DMS153 (cell line): ENCODE data around the gene ETV7.
"Not testable (repeated sequence)": the region's sequence is repeated elsewhere in the genome, so short reads cannot be mapped to it uniquely, and the experiment has no call there.

Experiments used
- DNase-seq: peaks from one replicate; lab custom pipeline; 2025; lab: John Stamatoyannopoulos, UW

The ETV7 gene

DNA sequence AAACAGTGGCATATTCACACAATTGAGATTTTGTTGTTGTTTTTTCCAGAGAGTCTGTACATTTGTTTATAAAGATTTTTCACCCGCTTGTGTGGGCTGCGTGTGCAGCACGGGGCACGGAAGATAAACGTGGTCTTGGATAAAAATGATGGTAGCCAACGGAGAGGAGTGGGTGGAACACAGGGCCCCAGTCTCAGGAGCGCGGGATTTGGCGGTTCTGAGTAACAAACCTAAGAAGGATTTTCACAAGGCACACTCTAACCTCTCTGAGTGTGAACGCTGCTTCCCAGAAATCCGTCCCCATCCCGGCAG lies 47.2 kb downstream of the ETV7 start:
- no peak for DNase-seq

DNA sequence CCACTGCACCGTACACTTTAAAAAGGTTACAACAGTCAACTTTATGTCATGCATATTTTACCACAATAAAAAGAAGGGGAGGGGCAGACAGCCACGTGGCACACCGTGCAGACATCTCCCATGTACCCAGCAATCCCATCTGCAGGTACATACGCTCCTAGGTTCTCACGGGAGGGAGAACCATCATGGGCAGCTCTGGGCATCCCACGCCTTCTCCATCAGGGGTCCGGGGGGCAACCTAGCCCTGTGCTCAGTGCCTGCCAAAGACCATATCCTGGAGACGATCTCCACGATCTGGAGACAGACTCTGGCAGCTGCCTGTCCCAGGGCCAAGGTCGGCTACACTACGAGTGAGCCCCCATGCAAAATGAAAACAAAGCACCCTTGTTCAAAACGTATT lies 48.3 kb downstream of the ETV7 start:
- DNase-seq = no peak

DNA sequence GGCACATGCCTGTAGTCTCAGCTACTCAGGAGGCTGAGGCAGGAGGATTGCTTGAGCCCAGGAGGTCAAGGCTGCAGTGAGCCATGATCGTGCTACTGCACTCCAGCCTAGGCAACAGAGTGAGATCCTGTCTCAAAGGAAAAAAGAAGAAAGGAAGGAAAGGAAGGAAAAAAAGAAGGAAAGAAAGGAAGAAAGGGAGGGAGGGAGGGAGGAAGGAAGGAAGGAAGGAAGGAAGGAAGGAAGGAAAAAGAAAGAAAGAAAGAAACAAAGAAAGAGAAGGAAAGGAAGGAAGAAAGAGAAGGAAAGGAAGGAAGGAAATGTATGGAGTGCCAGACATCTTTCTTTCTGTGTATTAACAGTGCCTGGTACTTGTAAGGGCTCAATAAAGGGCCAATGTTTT lies 49.2 kb downstream of the ETV7 start:
- not testable (repeated sequence) for DNase-seq

DNA sequence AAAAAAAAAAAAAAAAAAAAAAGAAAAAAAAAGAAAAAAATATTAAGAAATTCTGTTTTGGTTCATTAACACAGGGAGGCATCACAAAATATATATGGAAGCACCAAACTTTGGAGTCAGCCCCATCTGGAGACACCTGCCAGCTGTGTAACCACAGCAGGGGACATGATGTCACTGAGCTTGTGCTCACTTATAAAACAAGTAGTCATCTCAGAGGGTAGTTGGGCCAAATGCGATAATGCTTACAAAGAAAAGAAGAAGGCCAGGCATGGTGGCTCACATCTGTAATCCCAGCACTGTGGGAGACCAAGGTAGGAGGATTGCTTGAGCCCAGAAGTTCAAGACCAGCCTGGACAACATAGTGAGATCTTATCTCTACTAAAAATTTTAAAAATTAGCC lies 49.7 kb downstream of the ETV7 start:
- DNase-seq = no peak

DNA sequence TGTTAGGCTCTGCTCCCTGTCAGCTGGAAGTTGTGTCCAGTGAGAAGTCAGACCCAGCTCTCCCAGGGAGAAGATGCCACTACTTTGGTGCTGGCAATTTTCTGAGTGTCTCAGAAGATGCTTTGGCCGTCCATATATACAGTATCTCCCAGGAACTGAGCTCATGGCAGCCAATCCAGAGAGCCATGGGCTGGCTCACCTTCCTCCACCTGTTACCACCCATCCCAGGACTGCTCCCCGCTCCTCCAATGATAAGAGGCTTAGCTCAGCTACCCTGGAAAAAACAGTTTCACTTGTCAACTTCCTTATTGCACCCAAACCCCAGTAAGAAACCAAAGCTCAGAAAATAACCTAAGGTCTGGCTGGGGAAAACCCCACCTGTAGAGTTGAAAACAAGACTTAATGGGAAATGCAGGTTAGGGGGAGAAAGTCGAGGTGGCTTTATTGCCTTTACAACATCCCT lies 50.7 kb downstream of the ETV7 start, which contains the start of gene BNIP5:
Gene BNIP5 (minus strand): TSS at position 110 of the 463 bp plus-strand sequence. CDS start 6,198 bp downstream, outside the sequence.
- no peak for DNase-seq

DNA sequence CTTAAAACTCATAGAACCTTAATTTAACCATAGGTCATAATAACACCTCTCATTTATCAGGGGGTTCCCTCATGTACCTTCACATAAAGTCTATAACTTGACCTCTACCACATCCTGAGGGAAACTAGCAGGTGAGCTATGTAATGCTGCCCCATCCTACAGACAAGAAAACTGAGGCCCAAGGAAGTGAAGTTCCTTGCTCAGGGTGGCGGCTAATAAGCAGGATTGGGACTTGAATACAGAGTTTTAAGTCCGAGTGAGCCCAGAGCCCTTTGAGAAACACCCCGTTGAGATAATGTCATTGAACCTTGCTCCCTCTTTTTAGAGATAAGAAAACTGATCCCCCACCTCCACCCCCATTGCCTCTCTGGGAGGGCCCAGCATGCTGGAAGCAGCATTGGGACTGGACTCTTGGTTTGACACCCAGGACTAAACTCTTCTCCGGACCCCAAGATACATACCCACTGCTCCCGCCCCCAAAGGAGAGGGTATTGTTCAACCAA lies 51.2 kb downstream of the ETV7 start:
- DNase-seq = no peak

DNA sequence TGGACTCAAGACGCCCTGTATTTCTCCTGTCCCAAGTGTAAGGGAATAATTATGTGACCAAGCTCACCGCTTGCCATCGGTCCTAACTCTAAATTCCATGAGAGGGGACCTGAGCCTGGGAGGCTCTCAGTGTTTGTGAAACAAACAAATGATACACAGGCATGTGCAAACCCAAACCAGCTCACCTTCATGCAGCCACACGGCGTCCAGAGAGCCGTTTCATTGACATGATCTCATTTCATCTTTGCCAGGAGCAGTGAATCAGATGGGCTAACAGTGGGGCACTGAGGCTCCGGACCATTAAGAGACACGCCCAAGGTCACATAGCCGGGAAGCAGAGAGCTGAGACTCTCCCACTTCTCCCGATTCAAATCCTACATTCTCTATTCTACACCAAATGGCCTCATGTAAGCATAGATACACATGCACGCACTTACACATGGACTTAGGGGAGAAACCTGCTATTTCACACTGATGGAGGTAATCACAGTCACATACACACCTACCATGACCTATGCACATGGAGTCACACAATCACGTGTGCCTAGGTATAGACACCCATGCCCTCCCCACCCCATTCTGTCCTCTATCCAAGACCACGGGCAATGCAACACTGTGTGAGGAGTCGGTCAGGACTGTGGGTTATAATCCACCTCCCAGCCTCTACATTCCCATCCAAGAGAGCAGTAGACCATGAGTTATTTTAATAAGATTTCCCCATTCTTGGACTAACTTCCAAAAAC lies 51.8 kb downstream of the ETV7 start:
- DNase-seq = no peak

DNA sequence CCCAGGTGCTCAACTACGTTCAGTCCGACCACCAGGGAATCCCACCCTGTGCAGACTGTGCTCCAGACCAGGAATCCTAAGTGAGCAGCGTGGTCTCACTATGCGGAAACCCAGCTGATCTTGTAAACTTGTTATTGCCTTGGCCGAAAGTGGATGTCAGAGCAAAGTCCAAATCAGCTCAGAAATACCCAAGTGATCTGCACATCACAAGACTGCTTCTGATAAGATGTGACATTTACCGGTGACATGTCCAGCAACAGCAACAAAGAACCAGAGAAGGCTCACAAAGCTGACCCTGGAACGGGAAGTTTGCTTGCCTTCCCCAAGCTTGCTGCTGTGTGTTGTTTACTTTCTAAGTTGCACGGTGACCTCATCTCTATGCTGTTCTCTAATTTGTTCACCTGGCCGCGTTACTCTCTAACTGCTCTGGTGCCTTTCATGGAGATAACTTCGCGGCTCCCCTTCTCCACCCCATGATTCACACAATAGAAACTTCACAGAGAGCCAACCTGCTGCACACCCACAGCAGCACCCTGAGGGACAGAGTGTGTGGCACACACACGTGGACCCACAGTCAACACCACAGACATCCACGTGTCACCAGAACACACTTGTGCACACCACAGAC lies 52.5 kb downstream of the ETV7 start:
- DNase-seq = no peak

DNA sequence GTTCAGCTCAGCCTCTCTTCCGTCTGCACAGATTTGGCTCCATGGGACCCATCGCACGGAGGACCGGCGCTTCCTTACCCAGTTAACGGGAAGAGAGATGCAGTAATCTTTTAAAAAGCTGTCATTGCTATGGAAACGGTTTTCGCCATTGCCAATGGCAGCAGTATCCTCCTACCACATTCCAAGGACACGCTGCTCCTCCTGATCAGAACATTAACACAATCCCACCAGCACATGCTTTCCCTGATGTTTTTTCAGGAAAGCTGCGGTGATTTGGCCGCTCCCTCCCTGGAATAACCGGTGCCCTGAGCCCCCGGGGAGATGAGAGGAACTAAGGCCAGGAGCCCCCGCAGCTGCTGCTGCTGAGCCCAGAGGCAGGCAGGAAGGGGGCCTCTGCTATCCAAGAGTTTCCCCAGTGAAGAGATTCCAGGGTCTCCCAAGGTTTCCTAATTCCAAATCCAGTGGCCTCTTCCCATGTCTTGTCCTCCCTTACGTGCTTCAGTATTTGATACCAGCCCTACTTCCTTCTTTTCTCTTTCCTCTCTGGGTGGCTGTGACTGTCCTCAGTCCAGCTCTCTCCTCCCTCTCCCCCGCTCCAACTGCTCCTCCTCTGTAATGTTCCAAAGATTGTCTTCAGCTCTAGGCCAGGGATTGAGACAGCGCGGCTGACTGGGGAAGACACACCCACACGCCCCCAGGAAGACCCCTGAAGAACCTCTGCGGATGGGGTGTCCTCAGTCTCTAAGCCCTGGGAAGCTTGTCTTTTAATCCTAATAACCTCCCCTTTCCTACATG lies 53.3 kb downstream of the ETV7 start:
- DNase-seq = no peak

DNA sequence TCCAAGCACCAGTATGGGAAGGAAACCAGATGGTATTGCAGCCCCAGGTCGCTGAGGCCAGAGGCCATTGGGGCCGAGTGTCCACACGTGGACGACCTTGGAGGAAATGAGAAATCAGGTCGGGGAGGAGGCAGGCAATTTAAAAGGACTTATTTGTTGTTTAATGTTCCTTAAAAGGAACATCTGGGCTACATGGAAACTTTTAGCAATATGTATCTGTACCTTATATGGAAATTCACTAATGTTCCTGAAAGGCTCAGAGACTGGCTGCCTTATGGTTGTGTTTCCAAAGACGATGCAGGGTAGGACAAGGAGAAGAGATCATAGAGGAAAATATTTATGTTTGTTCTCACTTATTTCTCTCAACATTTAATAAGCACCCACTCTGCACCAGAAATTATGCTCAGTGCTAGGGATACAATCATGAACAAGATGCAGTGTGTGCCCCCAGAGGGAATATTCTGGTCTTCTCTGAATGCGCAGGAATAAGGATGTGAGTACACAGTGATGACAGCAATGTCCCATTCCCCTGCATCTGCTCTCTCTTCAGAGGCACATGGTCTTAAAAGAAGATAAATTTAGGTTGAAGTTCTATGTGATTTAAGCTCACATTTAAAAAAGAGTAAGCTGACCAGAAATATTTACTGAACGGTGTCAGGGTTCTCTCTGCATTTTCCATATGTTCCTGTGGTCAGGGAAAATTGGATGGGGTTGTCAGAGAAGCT lies 54.1 kb downstream of the ETV7 start:
- no peak for DNase-seq

DNA sequence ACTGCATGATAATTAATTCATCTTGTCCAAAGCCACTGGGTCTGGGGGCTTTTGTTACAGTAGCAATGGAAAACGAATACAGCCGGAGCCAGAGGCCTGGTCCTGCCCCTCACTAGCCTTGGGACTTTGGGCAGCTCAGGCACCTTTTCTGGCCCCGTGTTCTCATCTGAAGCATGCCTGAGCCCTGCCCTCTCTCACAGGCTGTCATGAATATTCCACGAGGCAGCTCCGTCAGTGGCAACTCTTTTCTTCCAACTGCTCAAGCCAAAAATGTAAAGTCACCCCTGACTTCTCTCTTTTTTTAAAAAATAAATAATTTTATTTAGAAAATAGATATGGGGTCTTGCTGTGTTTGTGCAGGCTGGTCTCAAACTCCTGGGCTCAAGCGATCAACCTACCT lies 56.1 kb downstream of the ETV7 start:
- DNase-seq = no peak

DNA sequence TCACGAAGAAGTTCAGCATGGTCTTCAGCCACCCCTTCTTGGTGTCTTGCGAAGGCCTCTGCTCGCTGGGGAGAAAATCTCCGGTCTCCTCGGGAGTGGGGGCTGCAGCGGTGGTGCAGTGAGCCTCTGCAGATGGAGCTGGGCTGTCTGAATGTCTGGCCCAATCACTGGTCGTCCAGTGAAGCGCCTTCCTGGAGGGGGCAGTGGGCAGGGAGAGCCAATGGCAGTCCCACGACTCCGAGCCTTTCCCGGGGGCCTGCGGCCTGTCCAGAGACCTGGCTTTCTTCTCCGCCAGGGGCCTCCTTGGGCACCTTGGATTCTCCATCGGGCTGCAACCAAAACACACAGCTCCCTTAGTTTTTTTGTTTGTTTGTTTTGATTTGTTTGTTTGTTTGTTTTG lies 57.1 kb downstream of the ETV7 start:
- no peak for DNase-seq

DNA sequence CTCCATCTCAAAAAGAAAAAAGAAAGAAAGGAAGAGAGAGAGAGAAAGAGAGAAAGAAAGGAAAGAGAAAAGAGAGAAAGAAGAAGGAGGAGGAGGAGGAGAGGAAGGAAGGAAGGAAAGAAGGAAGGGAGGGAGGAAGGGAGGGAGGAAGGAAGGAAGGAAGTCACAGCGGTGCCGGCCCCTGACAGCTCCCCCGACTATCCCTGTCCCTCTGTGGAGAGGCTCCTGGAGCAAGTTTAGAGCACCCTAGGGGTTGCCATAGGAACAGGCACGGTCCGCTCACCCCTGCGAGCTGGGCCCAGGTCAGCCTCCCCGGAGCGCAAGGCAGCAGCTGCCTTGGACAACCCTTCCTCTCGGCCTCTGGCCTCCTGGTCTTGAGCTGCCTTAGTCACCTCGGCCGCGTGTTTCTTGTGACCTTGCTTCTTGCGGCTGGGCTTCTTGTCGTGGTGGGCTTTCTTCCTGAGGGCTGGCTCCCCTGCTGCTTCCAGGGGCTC lies 57.6 kb downstream of the ETV7 start:
- no peak for DNase-seq

DNA sequence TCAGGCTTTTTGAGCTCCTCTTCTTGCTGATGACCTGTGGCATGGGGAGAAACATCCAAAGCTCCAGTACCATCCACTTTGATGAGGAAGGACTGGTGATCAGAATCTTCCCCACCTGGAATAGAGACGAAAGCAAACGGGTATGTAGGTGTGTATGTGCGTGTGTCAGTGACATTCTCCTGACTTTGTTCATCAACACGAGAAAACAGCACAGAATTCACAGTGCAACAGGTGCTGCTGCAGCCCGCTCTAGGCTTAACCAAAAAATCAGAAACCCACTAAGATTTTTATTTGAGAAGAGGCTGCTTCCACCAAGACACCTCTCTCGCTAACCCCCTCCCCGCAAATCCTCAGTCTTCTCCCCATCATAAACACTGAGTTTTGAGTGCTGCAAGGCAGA lies 58.9 kb downstream of the ETV7 start:
- DNase-seq = no peak

DNA sequence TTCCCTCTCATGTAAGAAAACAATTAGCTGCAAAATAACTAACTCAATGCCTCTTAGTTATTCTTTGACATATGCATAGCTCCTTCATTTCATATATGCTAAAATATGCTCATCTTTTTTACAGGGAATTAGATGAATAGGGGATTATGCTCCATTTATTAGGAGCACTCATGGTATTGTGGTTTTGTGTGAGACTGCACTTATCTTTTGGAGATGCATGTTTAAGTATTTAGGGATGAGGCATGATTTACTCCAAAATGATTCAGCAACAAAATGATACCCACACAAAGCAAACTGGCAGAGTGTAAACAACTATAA lies 59.6 kb downstream of the ETV7 start:
- no peak for DNase-seq

DNA sequence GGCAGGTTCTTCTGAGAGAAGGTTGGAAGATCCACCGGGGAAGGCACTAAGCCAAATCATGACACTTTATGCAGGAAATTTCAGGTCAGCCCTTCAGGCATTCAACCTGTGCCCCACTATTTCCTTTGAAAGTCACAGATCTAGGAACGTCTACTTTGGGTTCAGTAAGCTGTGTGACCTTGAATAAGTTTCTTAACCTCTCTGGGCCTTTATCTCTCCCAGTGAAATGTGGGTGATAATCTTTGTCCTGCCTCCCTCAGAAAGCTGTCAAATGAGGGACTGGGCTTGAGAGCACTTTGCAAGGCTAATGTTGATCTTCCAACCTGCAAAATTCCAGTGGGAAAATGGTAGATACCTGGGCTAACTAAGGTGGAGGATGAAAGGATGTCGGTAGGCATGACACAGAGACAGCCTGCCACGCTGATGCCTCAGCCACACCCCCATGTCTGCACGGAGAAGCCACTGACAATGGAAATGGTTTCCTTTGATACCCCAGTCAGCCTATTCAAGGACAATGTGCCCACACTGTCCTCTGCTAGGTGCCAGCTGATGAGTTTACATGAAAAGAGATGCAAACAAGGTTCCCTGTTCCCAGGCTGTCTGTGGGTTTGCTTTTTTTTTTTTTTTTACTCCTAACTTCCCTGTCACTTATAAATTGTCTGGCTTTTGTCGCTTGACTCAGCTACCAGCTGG lies 60.1 kb downstream of the ETV7 start:
- peak; percentile 39 for DNase-seq

DNA sequence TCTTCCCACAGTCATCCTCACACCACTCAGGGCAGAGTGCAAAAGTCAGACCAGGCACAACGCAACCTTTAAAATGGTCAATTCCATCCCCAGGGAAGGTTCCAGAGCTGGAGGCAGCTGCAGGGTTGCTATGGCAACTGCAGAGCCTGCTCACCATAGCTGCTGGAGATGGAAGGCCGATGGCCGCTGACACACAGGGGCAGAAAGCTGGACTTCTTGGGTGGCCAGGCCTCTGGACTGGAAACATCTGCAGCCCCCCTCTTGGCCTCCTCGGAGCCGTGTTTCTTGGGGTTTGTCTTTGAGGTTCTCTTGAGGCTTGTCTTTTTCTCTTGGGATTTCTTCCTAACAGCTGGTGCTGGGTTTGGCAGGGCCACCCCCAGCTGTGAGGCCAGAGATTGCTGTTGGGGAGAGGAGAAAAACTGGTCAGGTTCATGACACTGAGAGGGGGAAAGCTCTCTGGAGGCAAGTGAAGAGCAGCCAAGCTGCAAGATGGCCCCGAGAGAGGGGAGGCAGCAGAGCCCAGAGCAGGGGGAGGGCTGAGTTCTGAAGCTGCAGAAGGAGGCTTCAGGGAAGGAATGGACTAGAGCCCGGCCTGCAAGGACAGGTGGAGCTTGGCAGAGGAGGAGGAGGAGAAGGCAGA lies 61.0 kb downstream of the ETV7 start:
- no peak for DNase-seq

DNA sequence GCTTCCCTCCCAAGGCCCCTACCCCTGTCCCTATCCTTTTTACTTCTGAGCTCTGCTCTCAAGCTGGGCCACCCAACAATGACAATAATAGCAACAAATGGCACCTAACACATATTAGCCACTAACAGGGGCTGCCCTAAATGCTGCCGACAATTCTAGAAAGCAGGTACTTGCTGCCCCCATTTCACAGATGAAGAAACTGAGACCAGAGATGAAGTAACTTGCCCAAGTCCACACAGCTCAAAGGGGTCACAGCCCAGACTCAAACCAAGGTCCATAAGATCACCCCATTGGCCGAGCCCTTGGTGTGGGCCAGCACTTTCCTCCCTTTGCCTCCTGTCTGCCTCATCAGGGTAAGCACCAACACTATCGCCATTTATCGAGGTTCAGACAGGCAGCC lies 62.8 kb downstream of the ETV7 start:
- DNase-seq = no peak

DNA sequence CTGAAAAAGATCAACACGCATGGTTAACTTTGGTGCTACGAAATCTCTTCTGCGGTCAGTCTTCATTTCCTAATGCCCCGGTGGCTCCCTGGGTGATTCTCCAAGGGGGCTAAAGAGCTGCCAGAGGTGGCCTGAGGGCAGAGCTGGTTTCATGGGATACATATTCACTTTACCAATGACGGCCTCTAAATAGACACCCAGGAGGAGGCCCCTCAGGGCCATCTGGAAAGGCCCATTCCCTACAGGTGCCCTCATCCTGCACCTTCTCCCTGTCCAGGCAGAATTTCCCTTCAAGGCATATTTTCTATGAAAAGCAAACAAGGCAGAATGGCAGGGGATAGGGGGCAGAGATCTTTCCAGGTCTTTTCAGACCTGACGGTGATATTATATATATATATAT lies 63.3 kb downstream of the ETV7 start:
- no peak for DNase-seq

DNA sequence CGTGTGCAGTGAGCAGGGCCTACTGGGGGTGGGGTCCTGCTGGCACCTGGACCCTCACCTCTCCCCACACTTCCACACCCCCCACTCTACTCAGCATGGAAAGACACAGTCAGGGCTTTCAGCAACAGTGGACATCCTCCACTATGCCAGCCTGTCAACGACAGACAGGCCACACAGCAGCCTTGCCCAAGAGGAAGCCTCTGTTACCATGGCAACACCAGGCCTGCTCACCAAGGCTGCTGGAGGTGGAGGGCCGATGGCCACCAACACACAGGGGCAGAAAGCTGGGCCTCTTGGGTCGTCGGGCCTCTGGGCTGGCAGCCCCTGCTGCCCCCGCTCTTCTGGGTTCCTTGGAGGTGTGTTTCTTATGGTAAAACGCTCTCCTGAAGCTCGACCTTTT lies 64.4 kb downstream of the ETV7 start:
- no peak for DNase-seq

DNA sequence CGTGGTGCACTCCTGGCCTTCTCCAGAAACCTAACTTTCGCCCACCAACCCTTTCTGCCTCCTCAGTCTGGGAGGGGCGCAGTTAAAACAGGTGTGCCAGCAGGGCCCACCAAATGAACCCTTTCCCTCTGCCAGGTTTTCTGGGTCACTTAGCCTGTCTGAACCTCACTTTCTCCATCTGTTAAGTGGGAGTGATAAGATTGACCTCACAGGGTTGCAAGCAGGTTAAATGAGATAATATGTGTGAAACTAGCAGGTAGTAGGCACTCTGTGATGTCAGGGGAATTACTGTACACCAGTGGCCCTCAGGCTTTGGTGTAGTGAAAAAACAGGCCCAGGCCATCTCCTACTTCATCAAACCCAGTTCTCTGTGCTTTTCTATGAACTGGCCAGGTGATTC lies 64.9 kb downstream of the ETV7 start:
- no peak for DNase-seq
